GM10847 (cell line): Measurements from ENCODE around the gene STARD10.

ENCODE experiments used
- POLR2A ChIP-seq: IDR thresholded peaks from 2 replicates; pipeline ENCODE4 v1.6.1; 2011; ENCODE audit not compliant: insufficient read length; ENCODE audit errors: extremely low read depth

STARD10 gene

GRCh38 chr11:72793425-72794367 lies at the start of gene STARD10:
Gene STARD10, minus strand, starts transcription at chr11:72794047. Its CDS starts 12,866 bp downstream, at chr11:72781181.
- peak; percentile 52 for TF ChIP-seq POLR2A

- TF ChIP-seq POLR2A, result no peak
Observed at GRCh38 chr11:72842653-72843330, 48.9 kb upstream of the STARD10 start.

GRCh38 chr11:72842126-72842525 lies 48.3 kb upstream of the STARD10 start:
- no peak for TF ChIP-seq POLR2A

- TF ChIP-seq POLR2A, result no peak
Observed at GRCh38 chr11:72841397-72841796, 47.5 kb upstream of the STARD10 start.

- no peak for TF ChIP-seq POLR2A
Observed at GRCh38 chr11:72840780-72841179, 46.9 kb upstream of the STARD10 start.

GRCh38 chr11:72838691-72839305 lies 45.0 kb upstream of the STARD10 start:
- TF ChIP-seq POLR2A, result no peak

GRCh38 chr11:72836111-72836510 lies 42.3 kb upstream of the STARD10 start:
- TF ChIP-seq POLR2A, result no peak

GRCh38 chr11:72834905-72835304 lies 41.1 kb upstream of the STARD10 start:
- TF ChIP-seq POLR2A, result no peak

GRCh38 chr11:72833811-72834493 lies 40.1 kb upstream of the STARD10 start:
- TF ChIP-seq POLR2A, result no peak

GRCh38 chr11:72833083-72833733 lies 39.4 kb upstream of the STARD10 start:
- TF ChIP-seq POLR2A, result no peak

GRCh38 chr11:72832301-72833082 lies 38.6 kb upstream of the STARD10 start:
- no peak for TF ChIP-seq POLR2A

GRCh38 chr11:72831521-72832300 lies 37.9 kb upstream of the STARD10 start:
- TF ChIP-seq POLR2A, result peak; percentile 12

- no peak for TF ChIP-seq POLR2A
Observed at GRCh38 chr11:72829884-72830533, 36.2 kb upstream of the STARD10 start.

GRCh38 chr11:72829178-72829577 lies 35.3 kb upstream of the STARD10 start:
- TF ChIP-seq POLR2A, result no peak
